Psoas muscle (tissue), 8 donors: Measurements from ENCODE around the gene DBH. TPM values are rescaled to one million over a fixed set of nuclear protein-coding genes. Genes with fewer than 3 reads are reported as not detected.

Source experiments
- ATAC-seq, 4 donors: fragments of 200-7000 bp; cut with Tn5 transposase; one replicate each; pipeline ENCODE4 v1.9.1; 2020; ENCODE audit warnings: moderate library complexity in 3 of 4, mild to moderate bottlenecking in 2 of 4
- DNase-seq, 2 donors: peaks; one replicate each; pipeline ENCODE4 v3.0.0-alpha.2; 2020
- H3K27ac ChIP-seq: fragments of 200-600 bp; one replicate; pipeline ENCODE4 v1.8.0; 2022
- H3K27me3 ChIP-seq, 3 donors: fragments of 200-600 bp in 1 of 3; one replicate each; pipeline versions ENCODE4 v1.6.1 to v1.8.0; 2013 to 2022; ENCODE audit warnings: low read length in 2 of 3, mild to moderate bottlenecking in 2 of 3, moderate library complexity in 1 of 3; ENCODE audit not compliant: insufficient read depth in 3 of 3
- H3K36me3 ChIP-seq, 2 donors: fragments of 200-600 bp in 1 of 2; one replicate each; pipeline versions ENCODE4 v1.6.1 to v1.8.0; 2013 to 2022; ENCODE audit warnings: low read depth in 1 of 2, mild to moderate bottlenecking in 1 of 2, moderate library complexity in 1 of 2; ENCODE audit not compliant: insufficient read depth in 1 of 2
- H3K4me1 ChIP-seq: fragments of 200-600 bp; one replicate; pipeline ENCODE4 v1.8.0; 2022
- H3K4me3 ChIP-seq: fragments of 200-600 bp; one replicate; pipeline ENCODE4 v1.8.0; 2022; ENCODE audit warnings: mild to moderate bottlenecking
- H3K9me3 ChIP-seq: fragments of 200-600 bp; one replicate; pipeline ENCODE4 v1.8.0; 2022
- WGBS, 3 donors: extraction: QIAGEN DNeasy Blood & Tissue Kit; methylation state at CpG; one replicate each; pipeline versions ENCODE4 v1.1.6 to v1.1.7; 2013; 5-methylcytosine and 5-hydroxymethylcytosine counted together
- intact Hi-C, 2 donors: fragments of 100-400 bp; cut with DNase I; formaldehyde crosslinking; loops; one replicate each; pipeline versions ENCODE4 v1.11.0 to v1.14.2; 2022
- polyA plus RNA-seq, 3 donors: library from polyadenylated mRNA; stranded (reverse); fragments of 200-250 nt; gene quantifications; one replicate each; pipeline ENCODE4 v1.2.3, GENCODE V29; 2013
- total RNA-seq, 4 donors: library from RNA; stranded (reverse); fragmentation: NEBNext Ultra II Directional in 2 of 4; extraction: Animal tissue kit (Norgen Biotek cat#: 25700) in 2 of 4; gene quantifications; one replicate each; pipeline versions ENCODE4 v1.2.1 to v1.2.4, GENCODE V29; 2021 to 2023
- TF ChIP-seq, protein P1 (sequence below): fragments of 200-600 bp; IDR thresholded peaks from one replicate; pipeline ENCODE4 v1.8.0; 2022; ENCODE audit warnings: antibody characterized with exemption
- donor health status: healthy with polysubstance abuse.
- donor health status: DM: no; HTN: no; CAD: no; lungs with moderate emphysema.
- donor health status: Bipolar disorder and iron deficiency.
- donor health status: healthy.
- donor health status: DM: yes; HTN: yes; CAD: no.
- donor health status: DM: no; HTN: no; CAD: no.
- donor health status: DM: no; HTN: no; CAD: no.
- donor health status: DM: yes; HTN: yes; CAD: no.

Gene DBH
- total and polyA plus RNA-seq, 7 donors, result 0.01 to 0.30 (median 0.05) TPM; not detected in 3

DNA sequence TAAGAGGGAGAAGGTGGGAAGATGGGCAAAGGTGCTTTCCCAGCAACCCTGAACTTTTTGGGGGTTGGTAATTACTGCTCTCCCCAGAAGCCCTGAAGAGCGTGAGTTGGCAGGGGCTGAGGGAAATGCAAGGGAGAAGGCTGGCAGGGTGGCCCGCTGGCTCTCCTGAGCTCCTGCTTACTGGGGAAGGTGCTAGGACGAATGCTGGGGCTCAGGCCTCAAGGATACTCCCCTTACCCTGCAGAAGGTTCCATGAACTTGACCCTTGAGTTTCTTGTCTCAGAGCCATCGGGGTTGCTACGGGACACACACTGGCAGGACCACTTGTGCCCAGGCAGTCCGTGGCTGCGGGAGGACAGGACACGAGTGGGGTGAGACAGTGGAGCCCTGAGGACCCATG is 28.2 kb upstream of the DBH start:
- no peak for ATAC-seq
- no peak overlapping the region for H3K27ac ChIP-seq
- TF ChIP-seq, protein P1, sequence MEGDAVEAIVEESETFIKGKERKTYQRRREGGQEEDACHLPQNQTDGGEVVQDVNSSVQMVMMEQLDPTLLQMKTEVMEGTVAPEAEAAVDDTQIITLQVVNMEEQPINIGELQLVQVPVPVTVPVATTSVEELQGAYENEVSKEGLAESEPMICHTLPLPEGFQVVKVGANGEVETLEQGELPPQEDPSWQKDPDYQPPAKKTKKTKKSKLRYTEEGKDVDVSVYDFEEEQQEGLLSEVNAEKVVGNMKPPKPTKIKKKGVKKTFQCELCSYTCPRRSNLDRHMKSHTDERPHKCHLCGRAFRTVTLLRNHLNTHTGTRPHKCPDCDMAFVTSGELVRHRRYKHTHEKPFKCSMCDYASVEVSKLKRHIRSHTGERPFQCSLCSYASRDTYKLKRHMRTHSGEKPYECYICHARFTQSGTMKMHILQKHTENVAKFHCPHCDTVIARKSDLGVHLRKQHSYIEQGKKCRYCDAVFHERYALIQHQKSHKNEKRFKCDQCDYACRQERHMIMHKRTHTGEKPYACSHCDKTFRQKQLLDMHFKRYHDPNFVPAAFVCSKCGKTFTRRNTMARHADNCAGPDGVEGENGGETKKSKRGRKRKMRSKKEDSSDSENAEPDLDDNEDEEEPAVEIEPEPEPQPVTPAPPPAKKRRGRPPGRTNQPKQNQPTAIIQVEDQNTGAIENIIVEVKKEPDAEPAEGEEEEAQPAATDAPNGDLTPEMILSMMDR, result no peak
- no peaks in the 10 kb centered on the region for H3K36me3 ChIP-seq
- no peaks in the 10 kb centered on the region for H3K4me1 ChIP-seq
- no peak overlapping the region for H3K4me3 ChIP-seq
- no peaks in the 10 kb centered on the region for H3K9me3 ChIP-seq
- peaks cover 0 to 85% (median 28%) of the 10 kb centered on the region in 3 donors for H3K27me3 ChIP-seq
- DNase-seq, result no peak
- intact Hi-C loops, result no loop called here
- 61 to 66% (median 66%) methylated on average over 8 of the region's 8 CpGs for WGBS, 3 donors

DNA sequence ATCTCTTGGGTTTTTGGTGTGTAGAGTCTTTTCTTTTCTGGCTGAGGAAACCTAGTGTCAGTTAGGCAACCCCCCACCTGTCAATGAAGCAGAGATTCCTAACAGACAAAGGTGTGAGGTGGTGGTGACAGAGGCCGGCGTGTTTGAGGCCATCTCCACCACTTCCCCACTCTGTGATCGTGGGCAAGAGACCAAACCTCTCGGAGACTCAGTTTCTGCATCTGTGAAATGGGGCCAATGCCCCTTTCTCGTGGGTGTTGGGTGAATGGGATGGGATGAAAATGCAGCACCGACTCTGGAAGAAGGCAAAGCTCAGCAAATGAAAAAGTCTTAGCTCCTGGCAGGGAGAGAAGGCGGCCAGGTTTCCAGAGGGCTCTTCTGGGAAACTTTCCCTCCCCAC is 27.8 kb upstream of the DBH start:
- Histone ChIP-seq H3K36me3 (no peaks in the 10 kb centered on the region), H3K4me1 (no peaks in the 10 kb centered on the region), H3K27me3 (peaks cover 0 to 88% (median 27%) of the 10 kb centered on the region in 3 donors), H3K27ac (no peak overlapping the region), H3K4me3 (no peak overlapping the region), H3K9me3 (no peaks in the 10 kb centered on the region)
- TF ChIP-seq, protein P1, result no peak
- no peak for DNase-seq
- intact Hi-C loops, result no loop called here
- no peak for ATAC-seq
- 69 to 76% (median 72%) methylated on average over 7 of the region's 7 CpGs for WGBS, 3 donors

DNA sequence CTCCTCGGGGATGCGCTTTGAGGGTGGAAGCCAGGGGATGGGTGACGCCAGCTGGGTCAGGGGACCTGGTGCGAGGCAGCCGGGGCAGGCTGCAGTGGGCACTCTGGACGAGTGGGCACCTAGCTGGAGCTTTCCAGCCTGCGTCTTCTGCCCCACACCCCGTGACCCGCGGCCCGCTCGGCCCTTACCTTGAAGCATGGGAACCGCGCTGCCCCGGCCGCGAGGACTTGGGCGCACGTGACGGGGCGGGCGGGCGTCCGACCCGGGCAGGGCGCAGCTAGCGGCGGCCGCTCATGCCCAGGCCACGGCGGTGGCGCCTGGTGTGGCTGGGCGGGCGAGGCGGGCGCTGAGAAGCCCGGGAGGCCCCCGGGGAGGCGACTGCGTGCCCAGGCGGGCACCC is 27.3 kb upstream of the DBH start:
- intact Hi-C loops, result no loop called here
- Histone ChIP-seq H3K4me3 (no peak overlapping the region), H3K27ac (no peak overlapping the region), H3K27me3 (peaks cover 0 to 92% (median 26%) of the 10 kb centered on the region in 3 donors), H3K4me1 (no peaks in the 10 kb centered on the region), H3K9me3 (no peaks in the 10 kb centered on the region), H3K36me3 (no peaks in the 10 kb centered on the region)
- TF ChIP-seq, protein P1, result no peak
- ATAC-seq (no peak), DNase-seq (no peak)
- 9 to 22% (median 21%) methylated on average over 12 to 41 of the region's 41 CpGs for WGBS, 3 donors

DNA sequence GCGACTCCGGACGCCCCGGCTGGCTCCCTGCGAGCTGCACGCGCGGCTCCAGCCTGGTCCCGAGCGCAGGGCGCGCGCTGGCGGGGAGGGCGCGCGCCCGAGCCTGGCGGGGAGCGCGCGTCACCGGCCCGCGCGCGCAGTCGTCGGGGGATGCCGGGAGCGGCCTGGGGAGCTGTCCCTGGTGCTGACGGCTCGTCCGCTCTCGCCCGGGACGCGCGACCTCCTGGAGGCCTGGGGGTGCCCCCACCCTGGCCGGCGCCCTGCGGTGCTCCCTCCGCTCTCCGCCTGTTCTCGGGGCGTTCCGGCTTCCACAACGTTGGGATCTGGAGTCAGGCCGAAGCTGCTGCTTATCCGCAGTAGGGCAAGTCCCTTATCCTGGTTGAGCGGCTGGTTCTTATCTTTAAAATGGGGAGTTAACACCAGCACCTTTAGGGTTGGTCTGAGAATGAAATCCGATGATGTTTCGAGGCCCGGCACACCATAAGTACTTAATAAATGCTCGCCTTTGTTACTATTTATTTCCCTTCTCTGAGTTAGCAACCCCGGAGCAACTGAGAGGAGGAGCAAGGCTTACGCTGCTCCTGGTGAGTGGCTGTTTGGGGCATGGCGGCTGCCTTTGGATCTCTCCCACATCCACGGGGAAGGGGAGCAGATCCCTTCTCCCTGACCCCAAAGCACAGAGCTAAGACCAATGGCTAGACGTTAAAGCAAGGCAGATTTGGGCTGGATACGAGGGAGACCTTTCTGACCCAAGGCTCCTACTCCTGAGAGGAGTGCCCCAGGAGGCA is 26.7 kb upstream of the DBH start, which contains the start of gene FAM163B:
Gene FAM163B, minus strand, starts transcription at position 79 of the 788 bp plus-strand sequence. CDS start 29,166 bp downstream, outside the sequence.
- Histone ChIP-seq H3K4me1 (no peaks in the 10 kb centered on the region), H3K36me3 (no peaks in the 10 kb centered on the region), H3K9me3 (no peaks in the 10 kb centered on the region), H3K4me3 (no peak within 1 kb of the TSS), H3K27ac (no peak within 1 kb of the TSS), H3K27me3 (peaks cover 0 to 95% (median 26%) of the 10 kb centered on the region in 3 donors)
- TF ChIP-seq, protein P1, result no peak
- DNase-seq (peak; percentile 48 to 62), ATAC-seq (peak in 2 of 4 donors; percentile 51 to 78)
- WGBS, 3 donors, result 9 to 14% (median 12%) methylated on average over 26 to 61 of the region's 61 CpGs
- intact Hi-C loops, result no loop called here
